C4-2B (cell line): ENCODE data around the gene NOTCH3.

ENCODE experiments used
- ZFX ChIP-seq: fragments of 450-650 bp; IDR thresholded peaks from 2 replicates; pipeline ENCODE4 v1.6.1; 2017
- TF ChIP-seq, protein P1 (sequence below): fragments of 450-650 bp; conservative IDR thresholded peaks from 2 replicates; pipeline ENCODE4 v1.5.1; 2017; ENCODE audit warnings: mild to moderate bottlenecking

DNA sequence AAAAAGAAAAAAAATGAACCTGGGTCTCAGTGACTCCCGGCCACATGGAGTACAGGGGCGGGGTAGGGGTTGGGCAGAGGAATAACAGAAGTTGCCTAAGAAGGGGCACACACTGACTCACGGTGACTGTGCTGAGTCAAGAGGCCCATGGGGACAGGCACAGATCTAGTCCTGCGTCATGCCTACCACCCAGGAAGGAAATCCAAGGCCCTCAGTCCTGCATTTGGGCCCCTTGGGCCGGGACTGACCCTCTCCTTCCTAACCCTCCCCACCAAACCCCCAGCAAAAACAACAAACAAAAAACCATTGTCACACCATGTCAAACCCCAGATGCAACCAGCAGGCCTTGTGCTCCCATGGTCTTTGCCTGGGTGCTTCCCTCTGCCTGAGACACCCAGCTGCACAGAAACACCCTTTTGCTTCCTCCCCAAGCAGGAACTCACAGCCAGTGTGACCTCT, 9.6 kb upstream of the NOTCH3 start:
- TF ChIP-seq, protein P1, sequence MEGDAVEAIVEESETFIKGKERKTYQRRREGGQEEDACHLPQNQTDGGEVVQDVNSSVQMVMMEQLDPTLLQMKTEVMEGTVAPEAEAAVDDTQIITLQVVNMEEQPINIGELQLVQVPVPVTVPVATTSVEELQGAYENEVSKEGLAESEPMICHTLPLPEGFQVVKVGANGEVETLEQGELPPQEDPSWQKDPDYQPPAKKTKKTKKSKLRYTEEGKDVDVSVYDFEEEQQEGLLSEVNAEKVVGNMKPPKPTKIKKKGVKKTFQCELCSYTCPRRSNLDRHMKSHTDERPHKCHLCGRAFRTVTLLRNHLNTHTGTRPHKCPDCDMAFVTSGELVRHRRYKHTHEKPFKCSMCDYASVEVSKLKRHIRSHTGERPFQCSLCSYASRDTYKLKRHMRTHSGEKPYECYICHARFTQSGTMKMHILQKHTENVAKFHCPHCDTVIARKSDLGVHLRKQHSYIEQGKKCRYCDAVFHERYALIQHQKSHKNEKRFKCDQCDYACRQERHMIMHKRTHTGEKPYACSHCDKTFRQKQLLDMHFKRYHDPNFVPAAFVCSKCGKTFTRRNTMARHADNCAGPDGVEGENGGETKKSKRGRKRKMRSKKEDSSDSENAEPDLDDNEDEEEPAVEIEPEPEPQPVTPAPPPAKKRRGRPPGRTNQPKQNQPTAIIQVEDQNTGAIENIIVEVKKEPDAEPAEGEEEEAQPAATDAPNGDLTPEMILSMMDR: no peak
- TF ChIP-seq ZFX: no peak
